Smooth muscle cell (in vitro differentiated cells): ENCODE data around the gene SPOCD1. TPM values are rescaled to one million over a fixed set of nuclear protein-coding genes. Genes with fewer than 3 reads are reported as not detected.
"Not testable (repeated sequence)": the region's sequence is repeated elsewhere in the genome, so short reads cannot be mapped to it uniquely, and the experiment has no call there.

Experiments used
- DNase-seq: peaks from one replicate; lab custom pipeline; 2025; ENCODE audit not compliant: unreplicated experiment; lab: John Stamatoyannopoulos, UW
- H2AFZ ChIP-seq: fragments of 200-600 bp; sonication (generic); 2 replicates; pipeline ENCODE4 v1.6.0; 2016; ENCODE audit warnings: antibody characterized with exemption, low read depth, mild to moderate bottlenecking
- H3F3A ChIP-seq: fragments of 200-600 bp; sonication (generic); 2 replicates; pipeline ENCODE4 v1.6.0; 2017; ENCODE audit warnings: antibody characterized with exemption, low read depth
- H3K27ac ChIP-seq: fragments of 200-600 bp; sonication (generic); 2 replicates; pipeline ENCODE4 v1.5.1; 2016; ENCODE audit warnings: low read depth, mild to moderate bottlenecking
- H3K27me3 ChIP-seq: fragments of 200-600 bp; sonication (generic); 2 replicates; pipeline ENCODE4 v1.6.1; 2016; ENCODE audit warnings: low read depth, mild to moderate bottlenecking
- H3K36me3 ChIP-seq: fragments of 200-600 bp; sonication (generic); 2 replicates; pipeline ENCODE4 v1.5.1; 2016; ENCODE audit warnings: low read depth
- H3K4me1 ChIP-seq: fragments of 200-600 bp; sonication (generic); 2 replicates; pipeline ENCODE4 v1.5.1; 2016; ENCODE audit warnings: low read depth
- H3K4me2 ChIP-seq: fragments of 200-600 bp; sonication (generic); 2 replicates; pipeline ENCODE4 v1.6.0; 2016; ENCODE audit warnings: mild to moderate bottlenecking
- H3K4me3 ChIP-seq: fragments of 200-600 bp; sonication (generic); 2 replicates; pipeline ENCODE4 v1.5.1; 2016; ENCODE audit warnings: mild to moderate bottlenecking
- H3K79me2 ChIP-seq: fragments of 200-600 bp; sonication (generic); 2 replicates; pipeline ENCODE4 v1.6.0; 2016; ENCODE audit warnings: low read depth, mild to moderate bottlenecking
- H3K9ac ChIP-seq: fragments of 200-600 bp; sonication (generic); 2 replicates; pipeline ENCODE4 v1.6.0; 2016; ENCODE audit warnings: low read depth
- H3K9me3 ChIP-seq: fragments of 200-600 bp; sonication (generic); replicated peaks from 2 replicates; pipeline ENCODE4 v1.5.1; 2016; ENCODE audit warnings: low read depth
- H4K20me1 ChIP-seq: fragments of 200-600 bp; sonication (generic); 2 replicates; pipeline ENCODE4 v1.6.0; 2016; ENCODE audit warnings: low read depth
- CTCF ChIP-seq: fragments of 200-600 bp; sonication (generic); IDR thresholded peaks from 2 replicates; pipeline ENCODE4 v1.5.1; 2017; ENCODE audit warnings: borderline replicate concordance, mild to moderate bottlenecking, antibody characterized with exemption; ENCODE audit not compliant: insufficient read depth, poor library complexity, severe bottlenecking
- WGBS: methylation state at CpG from one replicate; pipeline ENCODE4 v1.1.7; 2016; ENCODE audit warnings: low lambda C conversion rate; 5-methylcytosine and 5-hydroxymethylcytosine counted together
- polyA plus RNA-seq: library from polyadenylated mRNA; unstranded; fragments of >200 nt; fragmentation: Nextera tagmentation; extraction: Ambion mirVana; gene quantifications from 2 replicates; pipeline ENCODE4 v1.2.1, GENCODE V29; 2016
- total RNA-seq: library from RNA; depleted of rRNA; stranded (reverse); fragments of >200 nt; gene quantifications from 2 replicates; pipeline ENCODE4 v1.2.3, GENCODE V29; 2014

The SPOCD1 gene
- total and polyA plus RNA-seq, 2 experiments from 2014 or later = 39.5 to 45.3 TPM

GRCh38 chr1:31823780-31824179 lies 8.0 kb upstream of the SPOCD1 start:
- no peaks in the 10 kb centered on the region for H3K9me3 ChIP-seq
- no peaks in the 10 kb centered on the region for H4K20me1 ChIP-seq
- TF ChIP-seq CTCF = no peak
- no peak overlapping the region for H3K4me3 ChIP-seq
- no peaks in the 10 kb centered on the region for H3K27me3 ChIP-seq
- H3K27ac ChIP-seq = no peak overlapping the region
- H3K79me2 ChIP-seq = no peaks in the 10 kb centered on the region
- H3K36me3 ChIP-seq = no peaks in the 10 kb centered on the region
- H3K4me1 ChIP-seq = no peaks in the 10 kb centered on the region
- no peak overlapping the region for H3K9ac ChIP-seq
- DNase-seq = no peak
- WGBS = 100% methylated on average over 4 of the region's 4 CpGs
- H3K4me2 ChIP-seq = no peak overlapping the region
- H2AFZ ChIP-seq = no peak overlapping the region
- no peaks in the 10 kb centered on the region for H3F3A ChIP-seq

GRCh38 chr1:31822766-31823165 lies 6.9 kb upstream of the SPOCD1 start:
- no peak overlapping the region for H3K4me3 ChIP-seq
- no peak overlapping the region for H3K4me2 ChIP-seq
- no peaks in the 10 kb centered on the region for H3K36me3 ChIP-seq
- H3K4me1 ChIP-seq = no peaks in the 10 kb centered on the region
- H3K27me3 ChIP-seq = no peaks in the 10 kb centered on the region
- H4K20me1 ChIP-seq = no peaks in the 10 kb centered on the region
- DNase-seq = no peak
- no peak overlapping the region for H3K27ac ChIP-seq
- H3K79me2 ChIP-seq = no peaks in the 10 kb centered on the region
- H3K9me3 ChIP-seq = no peaks in the 10 kb centered on the region
- H3K9ac ChIP-seq = no peak overlapping the region
- 90% methylated on average over 3 of the region's 3 CpGs for WGBS
- H2AFZ ChIP-seq = no peak overlapping the region
- no peaks in the 10 kb centered on the region for H3F3A ChIP-seq
- no peak for TF ChIP-seq CTCF

- not testable (repeated sequence) for H4K20me1 ChIP-seq, H3K4me1 ChIP-seq, H3K9me3 ChIP-seq, H3K4me3 ChIP-seq, H3K27me3 ChIP-seq, H3K9ac ChIP-seq, H3K79me2 ChIP-seq, H3K4me2 ChIP-seq, H2AFZ ChIP-seq, DNase-seq, H3K36me3 ChIP-seq, H3F3A ChIP-seq, H3K27ac ChIP-seq
- 89% methylated on average over 7 of the region's 7 CpGs for WGBS
Observed at GRCh38 chr1:31820196-31820595, 4.4 kb upstream of the SPOCD1 start.

GRCh38 chr1:31818206-31818605 lies 2.4 kb upstream of the SPOCD1 start:
- Histone ChIP-seq H3K4me3 (no peak overlapping the region), H3K27me3 (no peaks in the 10 kb centered on the region), H3K9ac (no peak overlapping the region), H3K4me1 (no peaks in the 10 kb centered on the region), H3K79me2 (no peaks in the 10 kb centered on the region), H2AFZ (no peak overlapping the region), H3K9me3 (no peaks in the 10 kb centered on the region), H3K36me3 (no peaks in the 10 kb centered on the region), H3K4me2 (no peak overlapping the region), H3K27ac (no peak overlapping the region), H4K20me1 (no peaks in the 10 kb centered on the region), H3F3A (no peaks in the 10 kb centered on the region)
- WGBS = 100% methylated on average over 1 of the region's 1 CpG
- no peak for DNase-seq
- TF ChIP-seq CTCF = no peak

GRCh38 chr1:31816947-31817346 lies 1.1 kb upstream of the SPOCD1 start:
- not testable (repeated sequence) for H3K4me2 ChIP-seq, H3K27me3 ChIP-seq, H3K4me1 ChIP-seq, H3K79me2 ChIP-seq, H3K9ac ChIP-seq, DNase-seq, H3K4me3 ChIP-seq, H3F3A ChIP-seq, H3K27ac ChIP-seq, H4K20me1 ChIP-seq, H3K36me3 ChIP-seq, H3K9me3 ChIP-seq, H2AFZ ChIP-seq
- 92% methylated on average over 4 of the region's 8 CpGs for WGBS

GRCh38 chr1:31816501-31816900 lies 679 bp upstream of the SPOCD1 start:
- H3K4me3 ChIP-seq, H3K27ac ChIP-seq, H3F3A ChIP-seq, H3K9me3 ChIP-seq, H3K79me2 ChIP-seq, H2AFZ ChIP-seq, H3K27me3 ChIP-seq, H3K36me3 ChIP-seq, H3K9ac ChIP-seq, DNase-seq, H3K4me1 ChIP-seq, H4K20me1 ChIP-seq, H3K4me2 ChIP-seq: not testable (repeated sequence)
- 91% methylated on average over 3 of the region's 3 CpGs for WGBS
